ENCODE measurements around the gene IGSF9B. TPM values are rescaled to one million over a fixed set of nuclear protein-coding genes. Genes with fewer than 3 reads are reported as not detected.

Gene IGSF9B
- total RNA-seq, 1 donor from 2014 or later: 10.1 TPM

DNA sequence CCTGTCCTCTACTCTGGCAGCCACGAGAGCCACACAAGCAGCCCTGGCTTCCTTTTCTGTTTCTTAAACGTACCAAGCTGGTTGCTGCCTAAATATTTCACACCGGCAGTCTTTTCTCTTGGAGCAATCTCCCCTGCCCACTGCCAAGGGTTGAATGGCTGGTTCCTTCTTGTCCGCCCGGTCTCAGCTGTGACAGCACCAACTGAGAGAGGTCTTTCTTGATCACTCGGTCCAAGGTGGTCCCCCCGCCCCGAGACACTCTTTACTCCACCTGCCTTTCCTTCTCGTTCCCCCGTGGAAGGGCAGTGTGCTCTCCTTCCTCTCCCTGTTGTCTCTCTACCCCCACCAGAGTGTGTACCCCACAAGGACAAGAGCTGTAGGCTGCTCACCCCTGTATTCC, 33.7 kb upstream of the IGSF9B start:
- H3K36me3 ChIP-seq: no peaks in the 10 kb centered on the region
- TF ChIP-seq, protein P1, sequence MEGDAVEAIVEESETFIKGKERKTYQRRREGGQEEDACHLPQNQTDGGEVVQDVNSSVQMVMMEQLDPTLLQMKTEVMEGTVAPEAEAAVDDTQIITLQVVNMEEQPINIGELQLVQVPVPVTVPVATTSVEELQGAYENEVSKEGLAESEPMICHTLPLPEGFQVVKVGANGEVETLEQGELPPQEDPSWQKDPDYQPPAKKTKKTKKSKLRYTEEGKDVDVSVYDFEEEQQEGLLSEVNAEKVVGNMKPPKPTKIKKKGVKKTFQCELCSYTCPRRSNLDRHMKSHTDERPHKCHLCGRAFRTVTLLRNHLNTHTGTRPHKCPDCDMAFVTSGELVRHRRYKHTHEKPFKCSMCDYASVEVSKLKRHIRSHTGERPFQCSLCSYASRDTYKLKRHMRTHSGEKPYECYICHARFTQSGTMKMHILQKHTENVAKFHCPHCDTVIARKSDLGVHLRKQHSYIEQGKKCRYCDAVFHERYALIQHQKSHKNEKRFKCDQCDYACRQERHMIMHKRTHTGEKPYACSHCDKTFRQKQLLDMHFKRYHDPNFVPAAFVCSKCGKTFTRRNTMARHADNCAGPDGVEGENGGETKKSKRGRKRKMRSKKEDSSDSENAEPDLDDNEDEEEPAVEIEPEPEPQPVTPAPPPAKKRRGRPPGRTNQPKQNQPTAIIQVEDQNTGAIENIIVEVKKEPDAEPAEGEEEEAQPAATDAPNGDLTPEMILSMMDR (IDR thresholded peaks at IDR 0.05): no peak
- TF ChIP-seq POLR2AphosphoS5 (IDR thresholded peaks at IDR 0.05; ENCODE audit: insufficient read depth in 1 of 2, low read depth in 1 of 2) (no peak), POLR2A (IDR thresholded peaks at IDR 0.05) (no peak)
- H3K9me3 ChIP-seq: no peaks in the 10 kb centered on the region
- no peaks in the 10 kb centered on the region for H3K27me3 ChIP-seq
- H3K4me3 ChIP-seq: no peak overlapping the region
- intact Hi-C loops (cut with DNase I): no loop called here
- no peak for DNase-seq (ENCODE audit: extremely low spot score in 2 of 2)
- H3K27ac ChIP-seq: no peak overlapping the region
- H3K4me1 ChIP-seq: no peaks in the 10 kb centered on the region

DNA sequence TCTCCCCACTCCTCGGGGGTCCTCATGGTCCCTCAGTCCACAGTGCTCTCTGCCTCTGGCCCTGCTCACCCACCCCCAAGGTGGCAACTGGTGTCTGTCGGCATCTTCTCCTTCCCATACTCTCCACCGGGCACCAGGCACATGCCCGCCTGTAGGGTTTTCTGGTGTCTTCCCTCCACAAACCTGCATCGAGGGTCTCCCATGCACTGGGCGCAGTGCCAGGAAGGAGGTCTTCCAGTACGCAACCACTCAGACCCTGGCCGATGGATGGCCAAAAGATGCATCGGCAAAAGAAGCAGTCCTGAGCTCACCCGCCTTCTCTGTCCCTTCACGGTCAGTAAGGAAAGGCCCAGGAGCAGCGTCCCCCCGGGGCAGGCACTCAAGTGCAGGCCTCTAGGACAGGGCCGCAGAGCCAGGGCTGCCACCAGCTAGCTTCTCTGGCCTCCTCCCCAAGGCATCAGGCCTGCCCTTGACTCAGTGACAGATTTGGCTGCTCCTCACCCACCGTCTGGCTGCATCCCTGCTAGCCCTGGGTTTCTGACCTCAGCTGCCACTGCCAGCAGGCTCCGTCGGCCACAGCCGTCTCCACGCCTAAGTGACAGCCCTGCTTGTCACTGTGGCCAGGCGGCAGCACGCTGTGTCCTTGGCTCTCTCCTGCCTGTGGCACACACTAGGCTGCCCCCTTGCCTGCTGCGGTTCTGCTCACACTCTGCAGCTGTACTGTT, 32.1 kb upstream of the IGSF9B start:
- Histone ChIP-seq H3K27ac (no peak overlapping the region), H3K36me3 (no peaks in the 10 kb centered on the region), H3K4me3 (no peak overlapping the region), H3K27me3 (no peaks in the 10 kb centered on the region), H3K4me1 (no peaks in the 10 kb centered on the region), H3K9me3 (no peaks in the 10 kb centered on the region)
- no peak for TF ChIP-seq POLR2AphosphoS5 (IDR thresholded peaks at IDR 0.05; ENCODE audit: insufficient read depth in 1 of 2, low read depth in 1 of 2)
- TF ChIP-seq, protein P1 (IDR thresholded peaks at IDR 0.05): no peak
- intact Hi-C loops (cut with DNase I): no loop called here
- no peak for DNase-seq (ENCODE audit: extremely low spot score in 2 of 2)

DNA sequence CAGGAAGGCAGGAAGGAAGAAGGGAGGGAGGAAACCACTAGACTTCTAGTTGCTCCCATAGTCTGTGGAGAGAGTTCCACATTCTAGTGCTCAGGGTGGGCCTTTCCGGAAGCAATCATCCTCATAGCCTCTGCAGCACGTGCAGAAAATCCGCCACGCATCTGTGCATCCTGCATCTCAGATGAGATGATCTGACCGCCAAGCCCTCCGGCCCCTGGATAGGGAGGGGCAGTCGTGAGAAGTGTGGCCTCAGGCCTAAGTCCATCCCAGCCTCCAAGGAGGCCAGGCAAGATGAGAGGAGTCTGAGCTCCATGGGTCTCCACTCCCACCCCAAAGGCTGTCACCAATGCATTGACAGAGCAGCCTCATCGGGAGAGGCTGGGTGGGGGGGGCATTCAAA, 30.4 kb upstream of the IGSF9B start:
- intact Hi-C loops (cut with DNase I): no loop called here
- no peaks in the 10 kb centered on the region for H3K9me3 ChIP-seq
- TF ChIP-seq POLR2AphosphoS5 (IDR thresholded peaks at IDR 0.05; ENCODE audit: insufficient read depth in 1 of 2, low read depth in 1 of 2) (no peak), POLR2A (IDR thresholded peaks at IDR 0.05) (no peak)
- TF ChIP-seq, protein P1 (IDR thresholded peaks at IDR 0.05): no peak
- H3K36me3 ChIP-seq: no peaks in the 10 kb centered on the region
- no peak overlapping the region for H3K4me3 ChIP-seq
- H3K27me3 ChIP-seq: no peaks in the 10 kb centered on the region
- DNase-seq (ENCODE audit: extremely low spot score in 2 of 2): no peak
- no peaks in the 10 kb centered on the region for H3K4me1 ChIP-seq
- H3K27ac ChIP-seq: no peak overlapping the region

DNA sequence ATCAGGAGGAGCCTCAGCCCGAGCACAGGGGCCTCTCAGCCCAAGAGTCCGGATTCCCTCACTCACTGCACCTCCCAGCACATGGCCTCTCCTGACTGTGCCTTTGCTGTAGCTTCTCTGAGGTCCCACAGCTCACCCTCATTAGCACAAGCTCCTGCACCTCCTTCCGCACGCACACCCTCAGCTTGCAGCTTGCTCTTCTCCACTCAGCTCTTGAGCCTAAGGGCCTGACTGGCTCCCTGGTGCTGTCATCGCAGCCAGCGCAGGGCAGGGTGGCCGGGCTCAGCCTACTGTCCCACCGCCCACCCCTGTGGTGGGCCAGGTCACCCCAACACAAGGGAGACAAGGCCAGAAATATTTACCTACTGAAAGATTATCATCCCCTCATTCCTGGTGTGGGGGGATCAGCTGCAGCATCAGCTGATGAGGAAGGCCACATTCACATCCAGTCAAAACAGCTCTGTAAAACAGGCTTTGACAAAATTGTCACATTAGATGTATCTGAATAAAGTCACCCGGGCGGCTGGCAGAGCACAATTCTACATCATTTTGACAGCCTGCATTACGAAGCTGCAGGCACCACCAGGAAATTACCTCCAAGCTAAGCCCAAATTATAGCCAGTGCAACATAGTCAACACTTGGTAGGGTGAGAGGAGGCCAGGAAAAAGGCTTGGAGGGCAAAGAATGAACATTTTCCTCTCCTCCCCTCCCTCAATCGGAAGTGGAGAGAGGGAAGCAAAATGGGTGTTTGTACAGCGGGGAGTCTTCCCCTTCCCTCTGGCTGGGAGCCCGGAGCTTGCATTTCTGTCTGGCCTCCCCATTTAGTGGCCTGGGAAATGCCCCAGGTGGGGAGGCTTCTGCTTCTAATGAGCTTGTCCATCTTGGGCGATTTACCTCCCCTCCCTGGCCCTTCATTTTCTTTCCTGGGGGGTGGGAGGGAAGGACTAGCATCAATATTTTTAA, 29.5 kb upstream of the IGSF9B start:
- Histone ChIP-seq H3K27ac (no peak overlapping the region), H3K4me1 (no peaks in the 10 kb centered on the region), H3K36me3 (no peaks in the 10 kb centered on the region), H3K9me3 (no peaks in the 10 kb centered on the region), H3K4me3 (no peak overlapping the region), H3K27me3 (no peaks in the 10 kb centered on the region)
- TF ChIP-seq POLR2A (IDR thresholded peaks at IDR 0.05) (no peak), POLR2AphosphoS5 (IDR thresholded peaks at IDR 0.05; ENCODE audit: insufficient read depth in 1 of 2, low read depth in 1 of 2) (no peak)
- TF ChIP-seq, protein P1 (IDR thresholded peaks at IDR 0.05): no peak
- no peak for DNase-seq (ENCODE audit: extremely low spot score in 2 of 2)
- intact Hi-C loops (cut with DNase I): no loop called here

Data from vagina (tissue), 2 donors.